Endodermal cell (in vitro differentiated cells): ENCODE data around the gene PTPRC. TPM values are rescaled to one million over a fixed set of nuclear protein-coding genes. Genes with fewer than 3 reads are reported as not detected.

ENCODE experiments used
- DNase-seq: peaks from one replicate; pipeline ENCODE4 v3.0.0-alpha.2; 2017
- H3K27ac ChIP-seq: 2 replicates; pipeline ENCODE4 v1.5.1; 2013; ENCODE audit warnings: mild to moderate bottlenecking, low read depth, low read length, moderate library complexity
- H3K27me3 ChIP-seq: 2 replicates; pipeline ENCODE4 v1.6.1; 2013; ENCODE audit warnings: mild to moderate bottlenecking, low read length, moderate library complexity; ENCODE audit not compliant: insufficient read depth, control insufficient read depth, poor library complexity, severe bottlenecking
- H3K36me3 ChIP-seq: 2 replicates; pipeline ENCODE4 v1.7.0; 2013; ENCODE audit warnings: mild to moderate bottlenecking, low read length, moderate library complexity; ENCODE audit not compliant: control insufficient read depth, insufficient read depth
- H3K4me1 ChIP-seq: one replicate; pipeline ENCODE4 v1.7.0; 2013; ENCODE audit warnings: low read length; ENCODE audit not compliant: control insufficient read depth, insufficient read depth
- H3K4me3 ChIP-seq: 2 replicates; pipeline ENCODE4 v1.5.1; 2013; ENCODE audit warnings: mild to moderate bottlenecking, low read length, moderate library complexity
- H3K9ac ChIP-seq: 2 replicates; pipeline ENCODE4 v1.6.1; 2013; ENCODE audit warnings: mild to moderate bottlenecking, low read length, moderate library complexity; ENCODE audit not compliant: poor library complexity, severe bottlenecking; ENCODE audit errors: extremely low read depth
- H3K9me3 ChIP-seq: 2 replicates; pipeline ENCODE4 v1.6.1; 2013; ENCODE audit warnings: mild to moderate bottlenecking, low read length, moderate library complexity; ENCODE audit not compliant: control insufficient read depth
- H3K27ac Mint-ChIP-seq: 2 replicates; pipeline ENCODE4 v1.8.0; 2020; ENCODE audit warnings: mixed read lengths
- H3K27me3 Mint-ChIP-seq: 2 replicates; pipeline ENCODE4 v1.8.0; 2021; ENCODE audit warnings: mild to moderate bottlenecking, mixed read lengths; ENCODE audit not compliant: insufficient read depth
- H3K36me3 Mint-ChIP-seq: 2 replicates; pipeline ENCODE4 v1.8.0; 2020; ENCODE audit warnings: low read depth, mixed read lengths
- H3K4me1 Mint-ChIP-seq: 2 replicates; pipeline ENCODE4 v1.8.0; 2020; ENCODE audit warnings: mixed read lengths
- H3K4me3 Mint-ChIP-seq: 2 replicates; pipeline ENCODE4 v1.8.0; 2020; ENCODE audit warnings: mild to moderate bottlenecking, moderate library complexity, mixed read lengths
- H3K9me3 Mint-ChIP-seq: 2 replicates; pipeline ENCODE4 v1.8.0; 2020; ENCODE audit warnings: mild to moderate bottlenecking, mixed read lengths
- WGBS, 2 experiments: methylation state at CpG; one replicate each; pipeline versions ENCODE4 v1.1.5 to v1.1.7; 2013; ENCODE audit warnings: missing lambda C conversion rate in 2 of 2, mixed read lengths in 1 of 2; ENCODE audit not compliant: insufficient coverage in 1 of 2, insufficient read length in 1 of 2; 5-methylcytosine and 5-hydroxymethylcytosine counted together
- total RNA-seq, 2 donors: library from RNA; stranded (reverse); fragmentation: NEBNext Ultra II Directional in 1 of 2; extraction: Animal tissue kit (Norgen Biotek cat#: 25700) in 1 of 2; gene quantifications; 2 replicates in 1 of 2; 3 replicates in 1 of 2; pipeline ENCODE4 v1.2.1, GENCODE V29; 2021
- TF ChIP-seq, protein P1 (sequence below): fragments of 200-600 bp; sonication (generic); conservative IDR thresholded peaks from 2 replicates; pipeline ENCODE4 v1.5.0; 2021; ENCODE audit warnings: antibody characterized with exemption, mild to moderate bottlenecking

Gene PTPRC
- total RNA-seq, 2 donors from 2014 or later: 0.11 TPM; not detected in 1

DNA sequence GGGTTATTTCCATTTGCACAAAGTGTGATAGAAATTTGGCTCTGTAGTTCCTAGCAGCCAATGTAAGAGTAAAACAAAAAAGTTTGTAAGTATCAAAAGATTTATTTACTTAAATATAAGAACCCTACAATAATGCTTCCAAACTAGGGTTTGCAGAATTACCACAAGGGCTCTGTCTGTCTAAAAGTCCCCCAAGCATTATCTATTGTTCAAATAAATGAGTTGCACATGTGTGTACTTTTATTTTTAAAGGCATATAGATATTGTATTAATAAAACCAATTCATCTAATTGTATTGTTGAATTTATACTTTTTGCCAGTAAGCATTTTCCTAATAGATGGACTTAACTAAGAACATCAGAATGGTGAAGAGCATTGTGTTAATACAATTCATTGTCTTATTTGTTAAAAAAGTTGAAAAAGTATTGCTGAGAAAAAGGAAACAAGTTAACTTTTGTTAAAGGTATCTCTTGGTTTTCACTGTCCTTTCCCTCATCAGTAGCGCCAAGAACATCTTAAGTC, 863 bp upstream of the PTPRC start:
- Histone ChIP-seq H3K27me3 (no peaks in the 10 kb centered on the region), H3K9me3 (no peaks in the 10 kb centered on the region), H3K36me3 (no peaks in the 10 kb centered on the region), H3K27ac (no peak overlapping the region), H3K4me3 (no peak overlapping the region), H3K9ac (no peak overlapping the region), H3K4me1 (no peaks in the 10 kb centered on the region)
- H3K4me3 Mint-ChIP-seq: no peak overlapping the region
- H3K27me3 Mint-ChIP-seq: no peaks in the 10 kb centered on the region
- H3K27ac Mint-ChIP-seq: no peak overlapping the region
- no peak for DNase-seq
- TF ChIP-seq, protein P1, sequence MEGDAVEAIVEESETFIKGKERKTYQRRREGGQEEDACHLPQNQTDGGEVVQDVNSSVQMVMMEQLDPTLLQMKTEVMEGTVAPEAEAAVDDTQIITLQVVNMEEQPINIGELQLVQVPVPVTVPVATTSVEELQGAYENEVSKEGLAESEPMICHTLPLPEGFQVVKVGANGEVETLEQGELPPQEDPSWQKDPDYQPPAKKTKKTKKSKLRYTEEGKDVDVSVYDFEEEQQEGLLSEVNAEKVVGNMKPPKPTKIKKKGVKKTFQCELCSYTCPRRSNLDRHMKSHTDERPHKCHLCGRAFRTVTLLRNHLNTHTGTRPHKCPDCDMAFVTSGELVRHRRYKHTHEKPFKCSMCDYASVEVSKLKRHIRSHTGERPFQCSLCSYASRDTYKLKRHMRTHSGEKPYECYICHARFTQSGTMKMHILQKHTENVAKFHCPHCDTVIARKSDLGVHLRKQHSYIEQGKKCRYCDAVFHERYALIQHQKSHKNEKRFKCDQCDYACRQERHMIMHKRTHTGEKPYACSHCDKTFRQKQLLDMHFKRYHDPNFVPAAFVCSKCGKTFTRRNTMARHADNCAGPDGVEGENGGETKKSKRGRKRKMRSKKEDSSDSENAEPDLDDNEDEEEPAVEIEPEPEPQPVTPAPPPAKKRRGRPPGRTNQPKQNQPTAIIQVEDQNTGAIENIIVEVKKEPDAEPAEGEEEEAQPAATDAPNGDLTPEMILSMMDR: no peak
- no peaks in the 10 kb centered on the region for H3K9me3 Mint-ChIP-seq
- 100% methylated on average over 1 of the region's 1 CpG; no CpG with 5 or more reads in 1 of the 2 experiments for WGBS, 2 experiments
- H3K4me1 Mint-ChIP-seq: no peaks in the 10 kb centered on the region
- H3K36me3 Mint-ChIP-seq: no peaks in the 10 kb centered on the region

DNA sequence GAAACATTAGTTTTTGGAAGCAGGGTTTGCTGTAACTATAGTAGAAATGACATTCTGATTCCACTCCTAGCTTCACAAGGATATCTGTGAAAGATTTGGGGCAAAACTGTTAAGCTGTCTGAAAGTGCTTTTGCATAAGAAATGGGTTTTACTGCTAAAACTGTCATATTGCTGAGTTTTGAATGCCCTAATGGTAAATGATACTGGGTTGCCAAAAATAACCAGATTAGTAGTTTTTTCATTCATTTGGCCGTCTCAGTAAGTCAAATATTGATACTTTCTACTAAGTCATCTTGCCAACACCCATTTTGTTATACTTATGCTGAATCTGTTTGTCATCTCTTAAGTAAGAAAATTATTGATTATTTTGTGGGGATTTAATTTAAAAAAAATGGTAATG, 399 bp upstream of the PTPRC start:
- Histone ChIP-seq H3K27me3 (no peaks in the 10 kb centered on the region), H3K9ac (no peak overlapping the region), H3K9me3 (no peaks in the 10 kb centered on the region), H3K4me3 (no peak overlapping the region), H3K27ac (no peak overlapping the region), H3K4me1 (no peaks in the 10 kb centered on the region), H3K36me3 (no peaks in the 10 kb centered on the region)
- Mint-ChIP-seq H3K4me1 (peaks cover under 1% of the 10 kb centered on the region), H3K27me3 (no peaks in the 10 kb centered on the region), H3K4me3 (no peak overlapping the region), H3K36me3 (no peaks in the 10 kb centered on the region), H3K9me3 (no peaks in the 10 kb centered on the region), H3K27ac (no peak overlapping the region)
- no peak for DNase-seq
- TF ChIP-seq, protein P1: no peak
- 89% methylated on average over 1 of the region's 1 CpG; no CpG with 5 or more reads in 1 of the 2 experiments for WGBS, 2 experiments

DNA sequence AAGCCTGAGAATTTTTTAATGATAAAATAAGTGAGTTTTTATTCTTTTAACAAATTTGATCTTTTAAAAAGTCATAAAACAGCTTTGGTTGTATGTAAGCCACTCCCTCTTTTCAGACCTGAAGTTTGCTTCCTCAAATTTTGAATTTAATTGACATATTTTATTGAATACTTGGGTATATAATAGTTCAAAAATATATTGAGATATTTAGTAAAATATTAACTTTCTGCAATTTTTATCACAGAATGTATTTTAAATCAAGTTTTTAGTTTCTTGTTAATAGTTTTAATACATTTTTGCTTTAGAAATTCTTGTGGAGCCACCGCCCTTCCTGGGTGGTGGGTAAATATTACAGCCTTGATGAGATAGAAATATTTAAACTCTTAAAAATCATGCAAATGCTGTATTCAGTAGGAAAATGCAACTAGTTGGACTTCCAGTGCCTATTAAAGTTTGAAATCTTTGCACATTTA, 867 bp downstream of the PTPRC start:
- H3K27ac ChIP-seq: no peak overlapping the region
- DNase-seq: no peak
- no peaks in the 10 kb centered on the region for H3K27me3 ChIP-seq
- H3K36me3 ChIP-seq: no peaks in the 10 kb centered on the region
- H3K9ac ChIP-seq: no peak overlapping the region
- H3K9me3 ChIP-seq: no peaks in the 10 kb centered on the region
- no peaks in the 10 kb centered on the region for H3K27me3 Mint-ChIP-seq
- H3K4me3 ChIP-seq: no peak overlapping the region
- TF ChIP-seq, protein P1: no peak
- no peaks in the 10 kb centered on the region for H3K36me3 Mint-ChIP-seq
- no peak overlapping the region for H3K4me3 Mint-ChIP-seq
- no peaks in the 10 kb centered on the region for H3K4me1 ChIP-seq
- 100% methylated on average over 1 of the region's 1 CpG; no CpG with 5 or more reads in 1 of the 2 experiments for WGBS, 2 experiments
- H3K4me1 Mint-ChIP-seq: peaks cover 2% of the 10 kb centered on the region
- no peak overlapping the region for H3K27ac Mint-ChIP-seq
- H3K9me3 Mint-ChIP-seq: no peaks in the 10 kb centered on the region
